ENCODE measurements around the gene NRXN3.

NRXN3 gene

DNA sequence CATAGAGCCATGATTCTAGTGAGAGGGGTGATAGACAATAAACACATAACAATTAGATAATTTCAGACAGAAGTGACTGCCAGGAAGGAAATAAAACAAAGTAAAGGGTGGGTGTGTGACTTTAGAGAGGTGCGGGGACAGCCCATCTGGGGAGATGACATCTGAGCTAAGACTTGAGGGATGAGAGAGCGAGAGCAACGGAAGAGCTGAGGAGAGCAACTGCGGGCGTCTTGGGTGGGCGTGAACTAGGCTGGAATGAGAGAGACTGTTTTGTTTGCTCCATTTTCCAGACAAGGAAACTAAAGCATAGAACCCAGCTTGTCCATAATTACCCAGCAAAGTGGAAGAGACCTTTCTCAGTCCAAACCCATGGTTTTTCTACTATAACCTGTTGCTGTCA, 25.3 kb downstream of the NRXN3 start:
- TF ChIP-seq, protein P1, sequence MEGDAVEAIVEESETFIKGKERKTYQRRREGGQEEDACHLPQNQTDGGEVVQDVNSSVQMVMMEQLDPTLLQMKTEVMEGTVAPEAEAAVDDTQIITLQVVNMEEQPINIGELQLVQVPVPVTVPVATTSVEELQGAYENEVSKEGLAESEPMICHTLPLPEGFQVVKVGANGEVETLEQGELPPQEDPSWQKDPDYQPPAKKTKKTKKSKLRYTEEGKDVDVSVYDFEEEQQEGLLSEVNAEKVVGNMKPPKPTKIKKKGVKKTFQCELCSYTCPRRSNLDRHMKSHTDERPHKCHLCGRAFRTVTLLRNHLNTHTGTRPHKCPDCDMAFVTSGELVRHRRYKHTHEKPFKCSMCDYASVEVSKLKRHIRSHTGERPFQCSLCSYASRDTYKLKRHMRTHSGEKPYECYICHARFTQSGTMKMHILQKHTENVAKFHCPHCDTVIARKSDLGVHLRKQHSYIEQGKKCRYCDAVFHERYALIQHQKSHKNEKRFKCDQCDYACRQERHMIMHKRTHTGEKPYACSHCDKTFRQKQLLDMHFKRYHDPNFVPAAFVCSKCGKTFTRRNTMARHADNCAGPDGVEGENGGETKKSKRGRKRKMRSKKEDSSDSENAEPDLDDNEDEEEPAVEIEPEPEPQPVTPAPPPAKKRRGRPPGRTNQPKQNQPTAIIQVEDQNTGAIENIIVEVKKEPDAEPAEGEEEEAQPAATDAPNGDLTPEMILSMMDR (IDR thresholded peaks at IDR 0.05): no peak

DNA sequence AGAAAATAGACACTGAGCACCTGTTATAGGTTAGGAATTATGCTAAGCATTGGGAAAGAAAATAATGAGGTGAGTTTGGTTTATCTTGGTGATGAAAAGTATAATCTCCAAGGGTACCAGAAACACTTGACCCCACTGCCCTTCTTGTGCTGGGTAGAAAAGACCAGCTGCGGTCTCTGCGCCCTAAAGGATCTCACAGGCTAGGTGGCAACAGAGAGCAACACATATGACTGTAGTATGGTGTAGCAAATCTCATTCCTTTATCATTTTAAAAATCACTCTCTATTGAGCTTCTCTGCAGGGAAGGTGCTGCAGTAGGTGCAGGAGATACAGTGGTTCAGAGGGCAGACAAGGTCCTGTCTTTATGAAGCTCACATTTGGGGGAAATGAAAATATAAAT, 26.1 kb downstream of the NRXN3 start:
- TF ChIP-seq, protein P1 (IDR thresholded peaks at IDR 0.05): no peak

DNA sequence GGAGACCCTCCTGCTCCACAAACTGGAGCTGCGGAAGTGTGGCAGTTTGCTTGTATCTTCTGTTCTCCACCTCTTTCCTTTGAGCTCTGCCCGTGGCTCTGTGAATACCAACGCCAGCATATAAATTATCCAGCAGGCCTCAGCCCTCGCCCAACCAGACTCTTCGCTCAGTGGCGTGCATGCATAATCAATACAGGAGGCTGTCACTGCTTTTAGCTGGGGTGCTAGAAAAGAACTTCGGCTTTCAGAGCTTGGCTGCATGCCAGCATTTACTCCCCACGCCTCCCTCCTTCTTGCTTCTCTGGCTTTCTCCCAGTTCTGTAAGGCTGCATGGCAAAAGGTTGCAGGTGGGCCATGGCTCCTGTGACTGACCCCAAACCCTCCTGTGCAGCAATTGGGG, 26.9 kb downstream of the NRXN3 start:
- TF ChIP-seq, protein P1 (IDR thresholded peaks at IDR 0.05): no peak

DNA sequence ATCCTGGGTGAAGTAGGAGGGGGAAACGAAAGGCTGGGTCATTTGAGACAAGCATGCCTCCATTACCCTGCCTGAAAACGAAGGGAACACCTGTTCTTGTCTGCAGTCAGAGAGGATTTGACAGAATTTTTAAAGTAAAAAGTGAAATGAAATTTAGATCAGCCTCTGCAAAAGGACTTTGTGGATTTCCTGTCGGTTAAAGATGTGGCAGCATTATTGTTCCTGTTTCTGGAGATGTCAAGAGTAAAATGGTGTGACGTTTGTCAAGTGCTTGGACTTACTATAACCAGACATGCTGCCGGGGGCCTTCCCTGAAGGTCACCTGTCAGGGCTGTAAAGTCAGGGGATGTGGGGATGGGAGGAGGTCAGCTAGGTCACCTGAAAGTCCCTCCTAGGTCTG, 32.0 kb downstream of the NRXN3 start:
- TF ChIP-seq, protein P1 (IDR thresholded peaks at IDR 0.05): no peak

DNA sequence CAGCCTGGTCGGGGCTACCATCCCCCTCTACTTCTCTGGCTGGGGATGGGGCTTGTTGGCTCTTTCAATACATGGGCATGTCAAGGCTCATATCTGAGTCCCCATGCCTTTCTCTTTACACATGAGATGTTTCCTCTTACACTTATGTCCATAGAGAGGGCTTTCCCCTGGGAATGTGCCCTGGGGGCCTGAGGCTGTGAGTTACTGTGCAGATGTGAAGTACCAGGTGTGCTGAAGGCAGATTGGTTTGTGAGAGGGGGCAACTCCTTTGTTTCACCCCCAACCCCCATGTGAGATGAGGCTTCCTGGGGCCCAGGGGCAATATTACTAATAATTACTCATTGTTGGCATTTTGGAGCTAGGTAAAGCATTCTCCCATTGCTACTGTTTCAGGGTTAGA, 32.8 kb downstream of the NRXN3 start:
- TF ChIP-seq, protein P1 (IDR thresholded peaks at IDR 0.05): no peak

DNA sequence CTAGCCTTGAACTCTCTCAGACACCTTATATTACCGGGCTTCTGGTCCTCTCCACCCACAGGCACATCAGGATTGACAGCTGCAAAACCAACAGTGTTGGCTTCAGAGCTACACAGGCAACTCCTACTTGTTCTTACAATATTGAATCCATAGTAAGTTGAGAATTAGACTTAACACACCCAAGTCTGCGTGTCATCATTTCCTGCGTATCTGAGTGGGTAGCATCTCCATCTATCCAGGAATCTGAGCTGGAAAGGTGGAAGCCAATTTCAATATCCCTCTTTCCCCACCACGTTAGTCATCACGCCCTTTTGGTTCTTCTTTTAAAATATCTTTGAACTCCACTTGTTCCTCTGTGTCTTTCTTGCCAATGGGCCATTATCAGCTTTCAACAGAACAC, 37.2 kb downstream of the NRXN3 start:
- TF ChIP-seq, protein P1 (IDR thresholded peaks at IDR 0.05): no peak

DNA sequence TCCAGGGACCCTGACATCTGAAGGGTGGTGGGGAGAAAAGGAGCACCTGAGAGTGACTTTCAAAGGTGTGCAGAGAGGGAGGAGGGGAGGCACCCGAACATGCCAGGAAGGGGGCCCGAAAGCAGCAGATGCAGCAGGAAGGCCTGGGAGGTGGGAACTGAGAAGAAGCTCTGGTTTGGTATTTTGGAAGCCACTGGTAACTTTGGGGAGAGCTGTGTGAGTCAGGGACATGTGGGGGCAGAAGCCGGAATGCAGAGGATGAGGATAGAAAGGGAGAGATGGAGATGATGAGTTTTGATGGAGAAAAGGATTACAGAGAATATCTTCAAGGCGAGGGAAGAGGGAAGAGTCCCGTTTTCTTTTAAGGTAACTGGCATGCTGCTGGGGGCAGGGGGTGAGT, 50.1 kb downstream of the NRXN3 start:
- TF ChIP-seq, protein P1 (IDR thresholded peaks at IDR 0.05): no peak

DNA sequence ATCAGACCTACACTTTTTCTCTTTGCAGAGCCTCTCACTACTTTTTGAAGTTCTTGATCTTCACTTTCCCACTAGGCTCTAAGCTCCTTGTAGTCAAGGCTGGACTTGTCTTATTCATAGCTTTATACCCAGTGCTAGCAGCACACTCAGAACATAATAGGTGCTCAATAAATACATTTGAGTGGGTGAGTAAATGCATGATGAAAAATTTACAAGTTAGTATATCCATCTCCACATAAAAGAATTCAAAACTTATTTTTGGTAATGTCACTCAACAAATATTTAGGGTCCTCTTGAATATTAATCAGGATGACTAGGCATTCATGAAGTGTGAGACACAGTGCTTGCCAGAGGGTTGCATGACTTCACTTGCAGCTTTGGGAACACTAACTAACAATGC, 52.6 kb downstream of the NRXN3 start:
- TF ChIP-seq, protein P1 (IDR thresholded peaks at IDR 0.05): no peak

Data from LNCAP (cell line).